GM13976 (cell line): Measurements from ENCODE around the gene CSF1R.

Experiments
- DNase-seq: peaks from one replicate; pipeline ENCODE4 v3.0.0; 2012; ENCODE audit warnings: low spot score
- in situ Hi-C: fragments of 300-500 bp; cut with MboI; formaldehyde crosslinking; loops from one replicate; pipeline ENCODE4 v1.12.0; 2022; ENCODE audit warnings: low sequenced_read_pairs, mixed read lengths, inconsistent platforms; ENCODE audit not compliant: unreplicated experiment
- TF ChIP-seq, protein P1 (sequence below): IDR thresholded peaks from 2 replicates; pipeline ENCODE4 v1.5.1; 2012; ENCODE audit warnings: borderline replicate concordance, mild to moderate bottlenecking; ENCODE audit not compliant: insufficient read depth; ENCODE audit errors: extremely low read depth, missing control alignments, control extremely low read depth

The CSF1R gene

DNA sequence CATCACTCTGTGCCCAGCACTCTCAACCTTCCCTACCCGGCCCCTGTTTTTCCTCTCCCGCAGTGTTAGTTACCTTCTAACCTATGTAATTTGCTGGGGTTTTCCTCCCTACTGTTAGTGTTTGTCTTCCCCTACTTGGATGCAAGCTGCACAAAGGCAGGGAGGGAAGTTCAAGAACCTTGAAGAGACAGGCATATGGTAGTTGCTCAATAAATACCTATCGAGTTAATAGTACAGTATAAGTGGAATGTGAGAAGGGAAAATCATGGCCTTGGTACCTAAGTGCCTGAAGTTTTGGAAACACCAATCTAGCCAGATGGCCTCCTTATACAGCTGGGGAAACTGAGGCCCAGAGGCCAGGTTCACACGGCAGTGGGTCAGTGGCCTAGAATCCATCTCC, 45.1 kb upstream of the CSF1R start:
- DNase-seq = no peak
- in situ Hi-C loops = no loop called here
- TF ChIP-seq, protein P1, sequence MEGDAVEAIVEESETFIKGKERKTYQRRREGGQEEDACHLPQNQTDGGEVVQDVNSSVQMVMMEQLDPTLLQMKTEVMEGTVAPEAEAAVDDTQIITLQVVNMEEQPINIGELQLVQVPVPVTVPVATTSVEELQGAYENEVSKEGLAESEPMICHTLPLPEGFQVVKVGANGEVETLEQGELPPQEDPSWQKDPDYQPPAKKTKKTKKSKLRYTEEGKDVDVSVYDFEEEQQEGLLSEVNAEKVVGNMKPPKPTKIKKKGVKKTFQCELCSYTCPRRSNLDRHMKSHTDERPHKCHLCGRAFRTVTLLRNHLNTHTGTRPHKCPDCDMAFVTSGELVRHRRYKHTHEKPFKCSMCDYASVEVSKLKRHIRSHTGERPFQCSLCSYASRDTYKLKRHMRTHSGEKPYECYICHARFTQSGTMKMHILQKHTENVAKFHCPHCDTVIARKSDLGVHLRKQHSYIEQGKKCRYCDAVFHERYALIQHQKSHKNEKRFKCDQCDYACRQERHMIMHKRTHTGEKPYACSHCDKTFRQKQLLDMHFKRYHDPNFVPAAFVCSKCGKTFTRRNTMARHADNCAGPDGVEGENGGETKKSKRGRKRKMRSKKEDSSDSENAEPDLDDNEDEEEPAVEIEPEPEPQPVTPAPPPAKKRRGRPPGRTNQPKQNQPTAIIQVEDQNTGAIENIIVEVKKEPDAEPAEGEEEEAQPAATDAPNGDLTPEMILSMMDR = no peak

GRCh38 chr5:150130493-150130922, 44.2 kb upstream of the CSF1R start:
- no peak for DNase-seq
- TF ChIP-seq, protein P1 = no peak
- in situ Hi-C loops = no loop called here

DNA sequence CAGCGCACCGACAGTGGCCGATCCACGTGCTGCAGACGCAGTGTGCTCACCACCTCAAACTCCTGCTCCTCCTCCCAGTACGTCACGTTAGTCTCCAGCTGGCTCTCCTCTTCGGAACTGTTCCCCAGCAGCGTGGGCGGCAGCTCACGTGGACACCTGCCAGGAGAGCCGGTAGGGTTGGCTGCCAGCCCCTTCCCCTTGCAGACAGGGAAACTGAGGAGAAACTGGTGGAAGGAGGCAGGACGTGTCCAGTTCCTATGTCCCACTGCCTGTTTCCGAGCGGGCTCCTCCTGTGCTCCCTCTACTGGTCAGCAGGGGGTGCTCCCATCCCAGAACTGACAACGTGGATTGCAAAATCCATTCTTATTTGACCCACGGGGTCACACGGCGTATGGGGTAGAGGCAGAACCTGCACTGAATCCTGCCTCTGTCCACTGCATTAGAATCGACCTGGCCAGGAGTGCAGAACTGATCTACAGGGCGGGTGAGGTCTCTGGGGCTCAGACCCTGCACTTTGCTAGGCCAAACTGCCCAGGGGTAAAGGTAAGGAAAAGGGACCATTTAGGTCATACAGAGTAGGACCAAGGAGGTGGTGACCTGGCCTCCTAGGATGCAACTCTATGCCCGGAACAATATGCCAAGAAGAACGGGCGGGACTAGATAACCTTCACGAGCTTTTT, 43.6 kb upstream of the CSF1R start:
- in situ Hi-C loops = no loop called here
- peak; percentile 88 for DNase-seq
- TF ChIP-seq, protein P1 = peak; percentile 85

DNA sequence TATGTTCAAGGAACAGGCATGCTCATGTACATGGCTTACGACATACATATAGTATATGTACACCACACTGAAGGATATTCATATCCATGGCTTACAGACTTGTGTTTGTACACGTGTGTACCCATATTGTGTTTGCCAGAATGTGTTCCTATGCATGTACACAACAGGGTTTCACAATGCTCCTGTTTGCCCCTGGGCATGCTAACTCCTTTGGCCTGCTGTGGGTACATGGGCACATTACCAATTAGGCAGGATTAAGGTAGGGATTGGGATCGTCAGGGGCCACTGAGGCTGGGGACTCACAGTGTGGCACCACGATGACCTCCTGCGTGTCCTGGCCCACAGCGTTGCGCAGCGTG, 43.1 kb upstream of the CSF1R start:
- TF ChIP-seq, protein P1 = no peak
- in situ Hi-C loops = no loop called here
- DNase-seq = no peak

DNA sequence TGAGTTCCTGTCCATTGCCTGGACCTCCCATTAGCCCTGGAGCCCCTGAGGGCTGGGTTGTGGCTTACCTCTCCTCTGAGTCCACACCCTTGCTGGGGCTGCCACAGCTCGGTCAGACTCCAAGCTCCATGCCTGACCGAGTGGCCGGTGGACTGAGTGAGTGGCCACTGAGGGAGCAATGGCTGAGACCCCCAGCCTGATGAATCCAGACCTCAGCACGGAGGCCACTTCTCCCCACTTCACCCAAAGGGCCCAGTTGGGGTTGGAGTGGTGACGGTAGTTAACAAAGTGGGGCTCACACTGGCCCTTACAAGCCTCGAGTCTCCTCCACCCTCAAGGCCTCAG, 40.5 kb upstream of the CSF1R start:
- DNase-seq = no peak
- in situ Hi-C loops = no loop called here
- TF ChIP-seq, protein P1 = no peak

DNA sequence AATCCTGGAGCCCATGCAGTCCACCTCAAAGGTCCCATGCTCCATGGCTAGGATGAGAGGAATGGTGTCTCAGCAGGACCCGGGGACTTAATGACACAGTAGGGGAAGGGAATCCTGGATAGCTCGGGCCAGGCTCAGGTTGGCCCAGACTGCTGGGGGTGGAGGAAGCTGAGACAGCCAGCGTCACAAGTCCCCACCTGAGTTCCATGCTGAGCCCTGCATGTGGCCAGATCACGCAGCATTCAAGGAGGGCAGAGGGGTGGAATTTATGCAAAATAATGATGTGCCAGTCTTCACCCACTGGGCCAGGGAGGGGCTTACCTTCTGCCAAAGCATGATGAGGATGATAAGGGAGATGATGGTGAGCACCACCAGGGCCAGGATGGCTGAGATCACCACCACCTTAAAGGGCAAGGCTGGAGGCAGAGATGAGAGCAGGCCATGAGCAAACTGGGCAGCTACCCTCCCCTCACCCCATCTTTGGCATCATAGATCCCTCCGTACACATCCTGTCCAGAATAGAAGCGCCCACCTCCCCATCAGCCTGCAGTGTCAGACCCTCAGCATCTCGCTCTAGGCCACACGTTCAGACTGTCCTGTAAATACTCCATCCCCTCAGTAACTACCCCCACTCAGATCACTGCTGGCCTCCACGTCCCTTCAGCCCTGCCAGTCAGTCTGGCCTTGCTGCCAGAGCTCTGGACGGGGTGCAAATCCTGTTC, 40.0 kb upstream of the CSF1R start:
- TF ChIP-seq, protein P1 = no peak
- no peak for DNase-seq
- in situ Hi-C loops = no loop called here
